Occipital lobe (tissue), 2 donors: ENCODE results near the gene FAM53C. TPM values are rescaled to one million over a fixed set of nuclear protein-coding genes. Genes with fewer than 3 reads are reported as not detected.
A peak's percentile ranks its signal among the peaks of the same experiment; 100 is the strongest.
"Not testable (repeated sequence)": the region's sequence is repeated elsewhere in the genome, so short reads cannot be mapped to it uniquely, and the experiment has no call there.

Experiments
- DNase-seq: peaks from one replicate; lab custom pipeline; 2025; lab: John Stamatoyannopoulos, UW
- total RNA-seq: library from RNA; depleted of rRNA; stranded (reverse); fragments of >200 nt; gene quantifications from one replicate; pipeline ENCODE4 v1.2.3, GENCODE V29; 2014

Gene FAM53C
- 26.4 TPM for total RNA-seq

- peak; percentile 90 for DNase-seq
Observed at GRCh38 chr5:138337685-138338410, at the start of gene FAM53C. TSS of gene FAM53C (plus strand) at chr5:138338266. CDS start at chr5:138341336, 3,070 bp downstream.

GRCh38 chr5:138289296-138289695 is 48.8 kb upstream of the FAM53C start:
- DNase-seq: no peak

- DNase-seq: no peak
Observed at GRCh38 chr5:138303372-138303771, 34.7 kb upstream of the FAM53C start.

GRCh38 chr5:138305797-138306196 is 32.3 kb upstream of the FAM53C start:
- DNase-seq: no peak

GRCh38 chr5:138315751-138316278 is 22.3 kb upstream of the FAM53C start:
- no peak for DNase-seq

- DNase-seq: no peak
Observed at GRCh38 chr5:138316355-138316754, 21.7 kb upstream of the FAM53C start.

- not testable (repeated sequence) for DNase-seq
Observed at GRCh38 chr5:138318211-138318610, 19.9 kb upstream of the FAM53C start.

- DNase-seq: no peak
Observed at GRCh38 chr5:138330813-138331448, 7.1 kb upstream of the FAM53C start.

GRCh38 chr5:138331449-138332368 is 6.4 kb upstream of the FAM53C start, which contains the start of gene CDC25C:
TSS of gene CDC25C (minus strand) at chr5:138331804. CDS start at chr5:138331180, 624 bp downstream.
- DNase-seq: peak; percentile 97

GRCh38 chr5:138334867-138335447 is 3.1 kb upstream of the FAM53C start:
- DNase-seq: no peak

- DNase-seq: no peak
Observed at GRCh38 chr5:138336952-138337684, 948 bp upstream of the FAM53C start.

GRCh38 chr5:138338411-138339090 is 485 bp downstream of the FAM53C start:
- no peak for DNase-seq

- DNase-seq: no peak
Observed at GRCh38 chr5:138339091-138339456, 1.0 kb downstream of the FAM53C start.

GRCh38 chr5:138339464-138339863 is 1.4 kb downstream of the FAM53C start:
- no peak for DNase-seq

GRCh38 chr5:138340008-138340407 is 1.9 kb downstream of the FAM53C start:
- no peak for DNase-seq

GRCh38 chr5:138344887-138345622 is 7.0 kb downstream of the FAM53C start:
- DNase-seq: no peak

- no peak for DNase-seq
Observed at GRCh38 chr5:138346889-138347288, 8.8 kb downstream of the FAM53C start.

- DNase-seq: no peak
Observed at GRCh38 chr5:138349852-138350562, 11.9 kb downstream of the FAM53C start.

- DNase-seq: no peak
Observed at GRCh38 chr5:138350563-138350890, 12.5 kb downstream of the FAM53C start.
